WTC11 (cell line): ENCODE results near the gene TPR. TPM values are rescaled to one million over a fixed set of nuclear protein-coding genes. Genes with fewer than 3 reads are reported as not detected.
A peak's percentile ranks its signal among the peaks of the same experiment; 100 is the strongest.

Experiments
- ATAC-seq: fragments of 200-7000 bp; cut with Tn5 transposase; 2 replicates; pipeline ENCODE4 v1.10.0; 2021; ENCODE audit warnings: mild to moderate bottlenecking, moderate library complexity
- CTCF ChIA-PET: fragments of 300-600 bp; sonication (Branson Sonifier 250); formaldehyde crosslinking; loops from one replicate; lab custom pipeline; 2021; ENCODE audit warnings: antibody characterized with exemption; lab: Charles Lee
- POLR2A ChIA-PET: fragments of 350-600 bp; sonication (Branson Sonifier 250); formaldehyde crosslinking; loops from one replicate; lab custom pipeline; 2021; ENCODE audit warnings: antibody characterized with exemption; lab: Charles Lee
- DNase-seq: peaks from one replicate; pipeline ENCODE4 v3.0.0; 2021; ENCODE audit warnings: low spot score
- H3K27ac Mint-ChIP-seq: 2 replicates; pipeline ENCODE4 v1.8.0; 2021; ENCODE audit warnings: mixed read lengths
- H3K27me3 Mint-ChIP-seq: 2 replicates; pipeline ENCODE4 v1.8.0; 2021; ENCODE audit warnings: low read depth, mild to moderate bottlenecking, moderate library complexity, mixed read lengths
- H3K36me3 Mint-ChIP-seq: 2 replicates; pipeline ENCODE4 v1.8.0; 2021; ENCODE audit warnings: mixed read lengths
- H3K4me1 Mint-ChIP-seq: 2 replicates; pipeline ENCODE4 v1.8.0; 2022; ENCODE audit warnings: mixed read lengths
- H3K4me3 Mint-ChIP-seq: 2 replicates; pipeline ENCODE4 v1.8.0; 2021; ENCODE audit warnings: mild to moderate bottlenecking, moderate library complexity, mixed read lengths
- H3K9me3 Mint-ChIP-seq: 2 replicates; pipeline ENCODE4 v1.8.0; 2021; ENCODE audit warnings: mixed read lengths
- ATF1 ChIP-seq: sonication (generic); formaldehyde crosslinking; IDR thresholded peaks from 2 replicates; pipeline ENCODE4 v1.8.1; 2023; ENCODE audit warnings: mild to moderate bottlenecking, moderate library complexity, missing genetic modification reagents
- ATF3 ChIP-seq: sonication (generic); formaldehyde crosslinking; conservative IDR thresholded peaks from 2 replicates; pipeline ENCODE4 v1.8.1; 2022; ENCODE audit warnings: mild to moderate bottlenecking, missing genetic modification reagents
- CTCF ChIP-seq: fragments of 200-600 bp; IDR thresholded peaks from 2 replicates; pipeline ENCODE4 v1.8.0; 2022; ENCODE audit warnings: antibody characterized with exemption
- E2F5 ChIP-seq: sonication (generic); formaldehyde crosslinking; IDR thresholded peaks from 2 replicates; pipeline ENCODE4 v1.8.1; 2022; ENCODE audit warnings: mild to moderate bottlenecking, moderate library complexity, missing genetic modification reagents
- ERG ChIP-seq: fragments of 250-450 bp; sonication (Bioruptor Pico); IDR thresholded peaks from 2 replicates; pipeline ENCODE4 v1.8.0; 2021; ENCODE audit warnings: mild to moderate bottlenecking
- ETV6 ChIP-seq: sonication (generic); formaldehyde crosslinking; IDR thresholded peaks from 2 replicates; pipeline ENCODE4 v1.8.1; 2022; ENCODE audit warnings: mild to moderate bottlenecking, missing genetic modification reagents
- FOXK1 ChIP-seq: sonication (generic); formaldehyde crosslinking; IDR thresholded peaks from 2 replicates; pipeline ENCODE4 v1.8.0; 2022; ENCODE audit warnings: mild to moderate bottlenecking, moderate library complexity, missing genetic modification reagents
- FOXP4 ChIP-seq: sonication (generic); formaldehyde crosslinking; IDR thresholded peaks from 2 replicates; pipeline ENCODE4 v1.8.0; 2022; ENCODE audit warnings: mild to moderate bottlenecking, missing genetic modification reagents
- GRHL2 ChIP-seq: fragments of 250-450 bp; sonication (Bioruptor Pico); IDR thresholded peaks from 2 replicates; pipeline ENCODE4 v1.8.0; 2022; ENCODE audit warnings: mild to moderate bottlenecking, moderate library complexity; ENCODE audit not compliant: insufficient replicate concordance, severe bottlenecking
- HMGA2 ChIP-seq: fragments of 250-450 bp; sonication (Bioruptor Pico); IDR thresholded peaks from 2 replicates; pipeline ENCODE4 v1.4.0; 2021; ENCODE audit warnings: mild to moderate bottlenecking, moderate library complexity
- MAX ChIP-seq: sonication (generic); formaldehyde crosslinking; IDR thresholded peaks from 2 replicates; pipeline ENCODE4 v1.8.0; 2022; ENCODE audit warnings: mild to moderate bottlenecking, missing genetic modification reagents
- MYBL2 ChIP-seq: sonication (generic); formaldehyde crosslinking; IDR thresholded peaks from 2 replicates; pipeline ENCODE4 v1.8.1; 2023; ENCODE audit warnings: mild to moderate bottlenecking, moderate library complexity, missing genetic modification reagents
- NR1H2 ChIP-seq: sonication (generic); formaldehyde crosslinking; IDR thresholded peaks from 2 replicates; pipeline ENCODE4 v1.9.0; 2021; ENCODE audit warnings: mild to moderate bottlenecking, moderate library complexity, missing genetic modification reagents
- NR2C2 ChIP-seq: sonication (generic); formaldehyde crosslinking; IDR thresholded peaks from 2 replicates; pipeline ENCODE4 v1.8.0; 2022; ENCODE audit warnings: mild to moderate bottlenecking, missing genetic modification reagents
- PREB ChIP-seq: sonication (generic); formaldehyde crosslinking; IDR thresholded peaks from 2 replicates; pipeline ENCODE4 v1.8.1; 2022; ENCODE audit warnings: mild to moderate bottlenecking, missing genetic modification reagents, moderate library complexity, borderline replicate concordance
- PRRX2 ChIP-seq: fragments of 250-450 bp; sonication (Bioruptor Pico); IDR thresholded peaks from 2 replicates; pipeline ENCODE4 v1.8.0; 2021; ENCODE audit warnings: mild to moderate bottlenecking
- SP1 ChIP-seq: sonication (generic); formaldehyde crosslinking; conservative IDR thresholded peaks from 2 replicates; pipeline ENCODE4 v1.8.1; 2022; ENCODE audit warnings: missing genetic modification reagents
- TEAD1 ChIP-seq: sonication (generic); formaldehyde crosslinking; IDR thresholded peaks from 2 replicates; pipeline ENCODE4 v1.8.0; 2022; ENCODE audit warnings: mild to moderate bottlenecking, missing genetic modification reagents
- USF1 ChIP-seq: sonication (generic); formaldehyde crosslinking; IDR thresholded peaks from 2 replicates; pipeline ENCODE4 v1.8.0; 2022; ENCODE audit warnings: mild to moderate bottlenecking, missing genetic modification reagents
- ZNF416 ChIP-seq: fragments of 250-450 bp; sonication (Bioruptor Pico); IDR thresholded peaks from 2 replicates; pipeline ENCODE4 v1.9.0; 2021; ENCODE audit warnings: mild to moderate bottlenecking, inconsistent platforms
- ZNF425 ChIP-seq: fragments of 250-450 bp; sonication (Bioruptor Pico); conservative IDR thresholded peaks from 2 replicates; pipeline ENCODE4 v1.9.0; 2021; ENCODE audit warnings: mild to moderate bottlenecking
- ZNF671 ChIP-seq: fragments of 250-450 bp; sonication (Bioruptor Pico); IDR thresholded peaks from 2 replicates; pipeline ENCODE4 v1.8.0; 2021; ENCODE audit warnings: mild to moderate bottlenecking
- total RNA-seq: library from RNA; stranded (reverse); gene quantifications from 3 replicates; pipeline ENCODE4 v1.2.3, GENCODE V29; 2021

Gene TPR
- total RNA-seq, 1 experiment from 2014 or later: 119 TPM

- TF ChIP-seq CTCF (peak; percentile 68), SP1 (CRISPR knock-in tag) (peak; percentile 66), MAX (CRISPR knock-in tag) (peak; percentile 73), ETV6 (CRISPR knock-in tag) (peak; percentile 78), ZNF671 (CRISPR knock-in tag) (no peak), FOXK1 (CRISPR knock-in tag) (0 out of 2 replicates have a peak, but pooled peaks have one; percentile 60), GRHL2 (CRISPR knock-in tag) (no peak), TEAD1 (CRISPR knock-in tag) (peak; percentile 55; the same call in 1 of the 2 replicates), MYBL2 (0 out of 2 replicates have a peak, but pooled peaks have one; percentile 58)
Observed at GRCh38 chr1:186375152-186375928, at the start of gene TPR, which contains the start of gene ODR4 (continued).

GRCh38 chr1:186424539-186424938 lies 49.5 kb upstream of the TPR start:
- no peak for DNase-seq
- no peak for TF ChIP-seq FOXP4
- CTCF ChIA-PET: no interaction called here
- POLR2A ChIA-PET: no interaction called here
- Mint-ChIP-seq H3K9me3 (no peaks in the 10 kb centered on the region), H3K4me1 (no peaks in the 10 kb centered on the region), H3K4me3 (no peak overlapping the region), H3K27me3 (no peaks in the 10 kb centered on the region), H3K27ac (no peak overlapping the region), H3K36me3 (peaks cover 4% of the 10 kb centered on the region; the same call in 1 of the 2 replicates)
- no peak for ATAC-seq

GRCh38 chr1:186421446-186421845 lies 46.4 kb upstream of the TPR start:
- ChIA-PET CTCF (interaction anchor here (1.0 to 1.9 kb wide), 2 partner anchors 17 to 46 kb away, joined by 3 to 9 read pairs; partner anchors contain the start of gene TPR), POLR2A (no interaction called here)
- no peak for ATAC-seq
- no peak for DNase-seq
- Mint-ChIP-seq H3K27ac (no peak overlapping the region), H3K9me3 (no peaks in the 10 kb centered on the region), H3K4me1 (no peaks in the 10 kb centered on the region), H3K36me3 (peaks cover 16% of the 10 kb centered on the region), H3K27me3 (no peaks in the 10 kb centered on the region), H3K4me3 (no peak overlapping the region)
- TF ChIP-seq ERG (CRISPR knock-in tag) (no peak), PREB (no peak), ATF1 (no peak), NR1H2 (no peak), PRRX2 (CRISPR knock-in tag) (no peak), ATF3 (CRISPR knock-in tag) (no peak), ZNF425 (CRISPR knock-in tag) (no peak), E2F5 (no peak), NR2C2 (CRISPR knock-in tag) (no peak), ZNF416 (no peak), HMGA2 (no peak), USF1 (CRISPR knock-in tag) (no peak)
